ENCODE measurements around the gene HUS1. TPM values are rescaled to one million over a fixed set of nuclear protein-coding genes. Genes with fewer than 3 reads are reported as not detected.

HUS1 gene
- total and polyA plus RNA-seq, 2 of the 4 experiments (the other 2 are of a cell fraction) = 16.2 to 18.3 TPM

- ATAC-seq (ENCODE audit: low read depth) (peak; percentile 86), DNase-seq (peak; percentile 74)
- Histone ChIP-seq H3K14ac (replicated peaks; ENCODE audit: low read depth, low read length) (no peak overlapping the region), H3K23ac (ENCODE audit: low read depth, low read length) (no peak overlapping the region), H3K4me3 (ENCODE audit: insufficient read depth, low read depth, low read length) (no peak overlapping the region), H2BK120ac (ENCODE audit: low read depth, low read length) (no peak overlapping the region; the same call in 1 of the 2 replicates), H3K27ac (ENCODE audit: insufficient read depth, low read length) (no peak overlapping the region), H3K9me1 (ENCODE audit: insufficient read depth, low read length) (peaks cover 14% of the 10 kb centered on the region), H3K4ac (ENCODE audit: low read depth, low read length) (peak overlapping the region; percentile 26; the same call in 1 of the 2 replicates), H2BK15ac (ENCODE audit: low read depth, low read length) (no peak overlapping the region), H4K5ac (ENCODE audit: low read depth, low read length) (no peak overlapping the region), H3K4me2 (ENCODE audit: low read depth, low read length) (no peak overlapping the region), H3K9me3 (ENCODE audit: control insufficient read depth, insufficient read depth, low read length) (no peaks in the 10 kb centered on the region), H3K79me1 (ENCODE audit: low read depth in 1 of 2, low read length in 2 of 2) (peaks cover 15 to 27% of the 10 kb centered on the region in 2 experiments), H3K9ac (ENCODE audit: low read depth, low read length) (no peak overlapping the region), H4K91ac (ENCODE audit: insufficient read depth, low read depth, low read length) (peak overlapping the region; percentile 7; the same call in 1 of the 2 replicates), H2AK5ac (ENCODE audit: low read depth, low read length) (no peak overlapping the region), H4K20me1 (ENCODE audit: insufficient read depth, low read length) (no peaks in the 10 kb centered on the region; the same call in 1 of the 2 replicates), H2BK5ac (ENCODE audit: low read depth, low read length, poor library complexity, severe bottlenecking) (no peak overlapping the region), H3K56ac (ENCODE audit: extremely low read depth, insufficient read depth, low read length) (no peak overlapping the region), H3K4me1 (ENCODE audit: control insufficient read depth, insufficient read depth, low read length) (peaks cover 7% of the 10 kb centered on the region; the same call in 1 of the 2 replicates), H4K8ac (ENCODE audit: low read depth in 2 of 2, low read length in 2 of 2) (no peak overlapping the region), H2AFZ (replicated peaks; ENCODE audit: low read length, poor library complexity) (no peak overlapping the region), H3K36me3 (ENCODE audit: control insufficient read depth, insufficient read depth, low read length) (peaks cover 43% of the 10 kb centered on the region), H3K18ac (ENCODE audit: low read depth, low read length) (no peak overlapping the region), H2AK9ac (replicated peaks; ENCODE audit: low read depth, low read length, poor library complexity) (no peak overlapping the region), H2BK20ac (ENCODE audit: low read depth, low read length) (no peak overlapping the region), H3K27me3 (ENCODE audit: control insufficient read depth, insufficient read depth, low read length) (no peaks in the 10 kb centered on the region)
- in situ Hi-C loops (cut with MboI; ENCODE audit: low sequenced_read_pairs) (no loop called here), dilution Hi-C loops (cut with HindIII; ENCODE audit: low sequenced_read_pairs, unreplicated experiment) (no loop called here), intact Hi-C loops (cut with micrococcal nuclease) (loop anchor here (1.0 to 2.0 kb wide), 2 partner anchors 24 to 702 kb away; no protein-coding TSS in a partner anchor)
- 20% methylated on average over 1 of the region's 5 CpGs; no CpG with 5 or more reads in 1 of the 2 experiments for WGBS, 2 experiments (ENCODE audit: extremely low coverage in 2 of 2, insufficient read length in 1 of 2)
- ChIA-PET POLR2A (ENCODE audit: unreplicated experiment) (no interaction called here), CTCF (interaction anchor here (0.6 to 2.0 kb wide), 4 partner anchors 9 to 185 kb away, joined by 3 to 13 read pairs (median 4); no protein-coding TSS in a partner anchor)
- no TSS peak for BruUV-seq (replicated peaks)
- TF ChIP-seq CHD1 (IDR thresholded peaks at IDR 0.05; ENCODE audit: low read depth, low read length) (no peak), RAD21 (IDR thresholded peaks at IDR 0.05; ENCODE audit: low read length) (peak; percentile 75), FOS (IDR thresholded peaks at IDR 0.05; ENCODE audit: low read depth, low read length) (no peak), MXI1 (IDR thresholded peaks at IDR 0.05; ENCODE audit: borderline replicate concordance, low read depth, low read length) (no peak), RFX5 (IDR thresholded peaks at IDR 0.05; ENCODE audit: low read depth, low read length) (no peak), CTCF (conservative IDR thresholded peaks at IDR 0.05; ENCODE audit: low read depth, low read length) (peak; percentile 83), POLR2A (IDR thresholded peaks at IDR 0.05; ENCODE audit: low read depth, low read length) (no peak), BHLHE40 (IDR thresholded peaks at IDR 0.05; ENCODE audit: low read depth, low read length) (no peak), SMC3 (IDR thresholded peaks at IDR 0.05; ENCODE audit: low read depth, low read length) (peak; percentile 76)
Observed at GRCh38 chr7:47968847-47969774, 10.3 kb downstream of the HUS1 start.
